CD4-positive, alpha-beta T cell treated with Interleukin-1 beta for 1 hour (primary cell): ENCODE measurements around the gene SFMBT2.
"Not testable (repeated sequence)": the region's sequence is repeated elsewhere in the genome, so short reads cannot be mapped to it uniquely, and the experiment has no call there.

Experiments used
- DNase-seq, 2 donors: peaks; one replicate each; pipeline ENCODE4 v3.0.0-alpha.2; 2020 to 2022

SFMBT2 gene

DNA sequence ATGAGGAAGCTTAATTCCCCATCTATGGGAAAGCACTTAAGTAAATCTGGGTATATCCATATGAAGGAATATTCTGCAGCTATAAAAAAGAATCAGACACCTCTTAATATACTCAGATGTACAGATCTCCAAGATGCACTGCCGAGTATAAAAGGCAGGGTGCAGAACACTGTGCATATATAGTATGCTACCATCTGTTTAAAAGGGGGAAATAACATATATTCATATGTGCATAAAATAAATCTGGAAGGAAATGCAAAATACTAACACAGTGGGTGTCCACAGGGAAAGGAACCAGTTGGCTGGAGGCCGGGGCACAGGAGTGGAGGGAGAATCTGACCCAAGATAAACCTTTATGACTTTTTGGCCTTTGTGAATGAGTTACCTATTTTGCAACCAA is 201.4 kb downstream of the SFMBT2 start:
- DNase-seq = no peak

DNA sequence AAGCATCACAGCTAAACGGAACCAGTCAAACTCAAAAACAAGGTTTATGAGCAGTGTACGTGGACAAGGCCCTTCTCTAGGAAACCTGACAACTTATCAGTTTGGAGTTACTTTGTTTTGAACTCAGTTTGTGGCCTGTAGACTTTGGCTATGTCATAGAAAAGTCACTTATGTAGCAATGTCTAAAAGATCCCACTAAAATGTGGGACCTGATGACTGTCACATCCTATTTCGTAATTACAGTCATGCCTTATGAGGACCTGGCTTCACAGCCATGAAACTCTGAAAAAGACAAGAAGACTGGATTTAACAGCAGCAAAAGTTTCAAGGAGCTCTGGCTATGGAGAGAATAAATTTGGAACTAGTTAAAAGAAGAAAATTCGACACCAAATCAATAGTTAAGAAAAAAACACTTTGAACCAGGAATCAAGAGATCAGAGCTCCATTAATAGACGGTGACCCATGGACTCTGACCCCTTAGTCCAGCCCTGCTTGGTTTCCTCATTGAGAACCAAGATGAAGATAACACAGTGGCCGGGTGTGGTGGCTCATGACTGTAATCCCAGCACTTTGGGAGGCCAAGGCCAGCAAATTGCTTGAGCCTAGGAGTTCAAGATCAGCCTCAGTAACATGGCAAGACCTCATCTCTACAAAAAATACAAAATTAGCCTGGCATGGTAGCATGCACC is 204.3 kb downstream of the SFMBT2 start:
- no peak for DNase-seq

DNA sequence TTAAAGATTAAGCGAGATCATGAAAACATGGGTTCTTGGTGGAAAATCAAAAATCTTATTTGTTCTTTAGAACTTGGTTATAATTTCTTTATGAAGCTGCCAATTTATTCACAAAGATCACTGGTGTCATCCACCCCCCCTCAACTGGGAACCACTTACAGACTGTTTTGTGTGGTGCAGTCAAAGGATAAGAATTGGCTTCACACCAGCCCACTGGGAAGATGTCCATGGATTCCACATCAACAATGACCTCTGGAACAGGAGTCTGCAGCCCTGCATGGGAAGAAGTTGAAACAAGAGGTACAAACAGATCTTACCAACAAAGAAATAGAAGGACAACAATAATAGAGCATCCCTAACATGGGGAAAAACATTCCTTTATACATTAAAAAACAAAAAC is 205.2 kb downstream of the SFMBT2 start:
- no peak for DNase-seq

DNA sequence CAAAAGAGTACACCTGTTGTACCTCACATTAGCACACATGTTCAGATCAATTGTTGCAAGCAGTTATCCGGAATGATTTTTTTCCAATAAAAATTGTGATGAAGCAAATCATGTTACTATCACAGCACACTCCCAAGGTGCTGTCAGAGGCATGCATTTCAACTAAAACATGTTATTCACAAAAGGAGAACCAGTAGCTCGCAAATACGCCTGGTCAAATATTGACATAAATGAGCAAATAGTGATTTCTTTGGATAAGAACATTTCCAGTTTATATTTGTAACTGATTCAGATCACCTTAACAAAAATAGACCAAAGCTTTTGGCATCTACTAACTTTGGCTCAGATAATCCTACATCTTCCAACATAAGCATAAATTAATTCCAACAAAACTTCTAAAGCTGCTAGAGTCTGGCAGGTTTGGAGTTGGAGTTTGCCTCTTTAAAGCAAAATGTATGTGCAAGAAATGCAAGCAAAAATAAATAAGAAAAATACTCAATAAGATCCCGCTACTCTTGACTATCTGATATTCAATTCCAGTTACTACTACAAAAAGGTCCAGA is 208.0 kb downstream of the SFMBT2 start:
- DNase-seq = no peak

DNA sequence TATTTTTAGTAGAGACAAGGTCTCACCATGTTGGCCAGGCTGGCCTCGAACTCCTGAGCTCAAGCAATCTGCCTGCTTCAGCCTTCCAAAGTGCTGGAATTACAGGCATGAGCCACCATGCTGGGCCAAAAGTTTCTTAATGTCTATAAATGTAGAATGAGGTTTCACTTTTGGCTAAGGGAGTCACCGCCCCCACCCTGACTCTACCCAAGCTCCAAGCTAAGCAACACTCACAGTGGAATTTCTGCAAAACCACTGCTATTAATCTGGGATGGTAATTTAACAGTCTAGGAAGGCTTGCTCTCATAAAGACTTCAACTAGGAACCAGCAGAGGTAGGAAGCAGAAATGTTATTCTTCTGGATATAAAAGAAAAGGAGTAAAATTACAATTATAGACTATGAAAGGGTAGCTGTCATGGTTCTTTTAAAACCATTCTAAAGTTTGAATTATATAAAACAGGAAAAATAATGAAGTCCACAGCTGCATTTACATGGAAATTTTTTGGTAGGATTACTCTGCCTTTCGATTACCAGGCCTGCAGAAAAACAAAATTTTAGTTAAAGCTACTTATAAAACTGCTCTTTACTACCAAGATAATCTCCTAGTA is 211.6 kb downstream of the SFMBT2 start:
- DNase-seq = no peak

DNA sequence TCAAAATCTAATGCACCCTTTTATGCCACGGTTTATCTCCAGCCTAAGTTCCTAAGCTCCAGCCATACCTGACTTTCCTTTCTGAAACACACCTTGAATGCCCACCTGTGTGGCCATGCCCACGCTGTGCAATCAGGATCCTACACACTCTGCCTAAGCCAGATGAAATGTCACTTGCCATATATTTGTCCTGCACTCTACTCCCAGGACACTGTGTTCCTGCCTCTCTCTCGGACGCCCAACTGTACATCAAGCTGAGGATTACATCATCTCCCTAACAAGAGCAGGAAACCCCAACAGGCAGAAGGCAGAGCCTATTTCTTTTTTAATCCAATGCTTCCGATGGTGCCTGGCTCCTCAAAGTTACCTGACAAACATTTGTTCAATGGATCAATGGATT is 214.6 kb downstream of the SFMBT2 start:
- DNase-seq = no peak

DNA sequence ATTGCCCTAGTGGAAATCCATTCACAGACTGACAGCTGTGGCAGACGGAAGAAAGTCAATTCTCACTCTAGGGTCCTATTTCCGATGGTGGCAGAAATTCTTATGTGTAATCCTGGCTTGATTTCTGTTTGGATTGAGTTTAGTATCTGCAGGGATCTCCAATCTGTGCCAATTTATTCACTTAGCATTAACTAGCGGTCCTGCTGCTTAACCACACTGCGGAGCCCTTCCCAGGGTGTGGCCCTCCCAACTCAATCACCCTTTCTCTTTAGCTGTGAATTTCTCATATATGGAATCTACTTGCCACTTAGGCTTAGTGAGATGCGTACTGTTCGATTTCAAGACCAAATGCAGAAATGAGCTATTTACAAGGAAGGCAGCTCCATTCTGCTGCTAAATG is 215.7 kb downstream of the SFMBT2 start:
- DNase-seq = no peak

DNA sequence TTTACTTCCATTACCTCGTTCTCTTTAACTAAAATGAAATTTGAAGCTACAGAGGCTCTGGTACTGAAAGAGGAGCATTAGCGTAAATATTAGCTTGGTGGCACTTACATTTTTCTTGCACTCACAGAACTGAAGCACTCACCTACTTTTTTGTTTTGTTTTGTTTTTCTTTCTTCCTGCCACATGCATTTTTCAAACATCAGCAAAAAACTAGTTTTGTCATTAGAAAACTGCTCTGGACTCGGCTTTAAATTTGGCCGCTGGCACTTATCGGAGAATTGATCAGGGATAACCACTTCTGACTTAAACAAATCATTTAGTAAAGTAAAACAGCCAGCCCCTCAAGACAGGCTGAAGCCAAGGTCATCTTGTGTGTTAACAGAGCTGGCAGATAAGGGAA is 216.3 kb downstream of the SFMBT2 start:
- no peak for DNase-seq

DNA sequence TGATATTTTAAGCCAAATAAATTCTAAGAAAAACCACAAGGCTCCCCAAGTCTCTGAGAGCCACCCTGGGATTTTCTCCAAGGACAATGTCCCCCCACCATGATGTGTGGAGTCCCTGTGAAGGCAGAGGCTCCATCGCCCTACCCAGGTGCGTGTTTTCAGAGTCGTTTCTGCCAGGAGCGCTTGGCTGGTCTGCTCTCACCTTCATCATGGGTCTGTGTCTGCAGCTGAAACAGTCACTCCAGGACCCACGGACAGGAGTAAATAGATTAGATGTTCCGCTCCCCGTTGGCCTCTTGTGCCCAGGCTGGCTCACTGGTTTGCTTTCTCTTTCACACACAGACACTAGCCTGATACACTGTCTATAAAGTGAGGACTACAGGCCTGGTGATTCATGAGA is 217.5 kb downstream of the SFMBT2 start:
- DNase-seq = no peak

DNA sequence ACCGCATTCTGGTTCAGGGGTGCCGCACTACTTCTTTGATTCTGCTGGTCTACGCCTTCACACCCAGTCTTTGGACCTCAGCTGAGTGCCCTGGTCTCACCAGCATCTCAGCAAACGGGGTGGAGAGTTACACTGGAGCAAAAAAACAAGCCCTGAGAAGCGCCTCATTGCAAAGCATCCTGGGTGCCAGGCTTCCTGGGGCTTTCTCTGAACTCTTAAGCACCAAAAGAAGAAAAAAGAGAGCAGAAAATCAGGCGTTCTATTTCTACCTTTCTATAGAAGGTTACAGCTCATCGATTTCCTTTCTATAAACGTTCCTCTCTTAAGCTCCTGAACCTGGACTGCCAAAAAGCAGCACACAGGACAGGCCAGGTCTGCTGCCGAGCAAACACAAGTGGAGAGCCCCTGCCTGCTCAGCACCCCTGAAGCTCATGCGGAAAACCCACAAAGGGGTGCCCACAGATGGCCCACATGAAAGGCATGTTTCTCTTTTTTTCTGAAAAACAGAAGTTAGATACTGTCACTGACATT is 217.9 kb downstream of the SFMBT2 start:
- DNase-seq = peak; percentile 63 to 65

DNA sequence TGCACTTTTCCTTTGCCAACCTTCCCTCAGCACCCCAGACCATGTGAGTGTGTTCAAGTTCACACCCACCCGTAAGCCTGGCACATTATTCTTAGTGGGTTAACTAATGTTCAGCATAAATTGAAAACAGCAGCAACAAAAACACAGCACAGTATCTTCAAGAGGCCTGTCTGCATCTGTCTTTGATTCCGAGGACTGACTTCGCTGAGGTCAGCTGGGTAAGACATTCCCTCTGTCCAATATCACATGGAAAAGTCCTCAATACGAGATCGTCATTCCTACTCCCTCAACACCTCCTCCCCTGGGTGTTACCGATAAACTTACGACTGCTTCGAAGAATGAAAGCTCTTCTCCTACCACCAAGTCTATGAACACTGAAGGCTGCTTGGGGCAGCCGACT is 218.8 kb downstream of the SFMBT2 start:
- DNase-seq = no peak

DNA sequence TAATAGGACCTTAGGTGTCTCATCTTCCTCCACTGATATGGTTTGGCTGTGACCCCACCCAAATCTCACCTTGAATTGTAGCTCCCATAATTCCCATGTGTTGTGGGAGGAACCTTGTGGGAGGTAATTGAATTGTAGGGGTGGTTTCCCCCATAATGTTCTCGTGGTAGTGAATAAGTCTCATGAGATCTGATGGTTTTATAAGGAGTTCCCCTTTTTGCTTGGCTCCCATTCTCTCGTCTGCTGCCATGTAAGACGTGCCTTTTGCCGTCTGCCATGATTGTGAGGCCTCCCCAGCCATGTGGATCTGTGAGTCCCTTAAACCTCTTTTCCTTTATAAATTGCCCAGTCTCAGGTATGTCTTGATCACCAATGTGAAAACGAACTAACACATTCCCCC is 220.1 kb downstream of the SFMBT2 start:
- DNase-seq = not testable (repeated sequence)

DNA sequence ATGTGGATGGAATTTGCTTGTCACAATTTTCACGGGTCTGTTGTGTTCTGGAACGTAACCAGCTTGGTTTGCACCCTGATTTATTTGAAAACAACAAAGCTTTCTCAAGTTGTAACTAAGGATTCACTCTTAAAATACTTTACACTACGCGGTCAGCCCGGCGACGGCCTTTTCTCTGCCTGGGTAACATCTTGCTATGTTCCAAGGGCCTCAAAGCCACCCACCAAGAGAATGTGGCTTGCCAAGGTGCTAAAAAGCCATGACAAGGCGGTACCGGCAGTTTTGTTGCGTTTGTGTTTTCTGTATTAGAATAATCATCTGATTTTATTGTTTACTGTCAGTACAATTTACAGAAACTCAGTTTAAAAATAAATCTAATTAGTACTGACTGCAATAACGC is 220.9 kb downstream of the SFMBT2 start:
- no peak for DNase-seq

DNA sequence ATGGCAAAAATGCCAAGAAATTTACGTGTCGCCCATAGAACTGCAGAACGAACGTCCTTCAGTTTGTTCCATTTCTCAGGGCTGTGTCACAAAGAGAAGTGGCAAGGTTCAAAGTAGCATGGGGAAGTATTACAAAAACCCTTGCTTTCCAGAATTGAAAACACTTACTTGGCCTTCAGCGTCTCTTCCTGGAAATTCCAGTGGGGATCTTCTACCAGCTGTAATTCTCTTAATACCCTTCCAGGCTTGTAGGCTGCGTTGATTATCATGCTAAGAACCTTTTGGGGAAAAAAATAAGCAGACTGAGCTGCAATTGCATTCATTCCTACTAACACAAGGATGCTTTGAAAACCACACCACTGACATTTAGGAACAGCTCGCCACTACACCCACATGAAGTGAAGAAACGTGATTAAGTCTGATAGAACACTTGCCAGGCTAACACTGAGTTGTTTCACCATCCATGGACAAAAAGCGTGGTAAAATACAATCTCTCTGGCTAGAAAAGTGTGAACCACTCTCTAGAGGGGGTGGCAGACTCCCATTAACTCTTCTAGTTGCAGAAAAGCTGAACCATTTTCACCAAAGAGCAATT is 222.3 kb downstream of the SFMBT2 start:
- DNase-seq = no peak

DNA sequence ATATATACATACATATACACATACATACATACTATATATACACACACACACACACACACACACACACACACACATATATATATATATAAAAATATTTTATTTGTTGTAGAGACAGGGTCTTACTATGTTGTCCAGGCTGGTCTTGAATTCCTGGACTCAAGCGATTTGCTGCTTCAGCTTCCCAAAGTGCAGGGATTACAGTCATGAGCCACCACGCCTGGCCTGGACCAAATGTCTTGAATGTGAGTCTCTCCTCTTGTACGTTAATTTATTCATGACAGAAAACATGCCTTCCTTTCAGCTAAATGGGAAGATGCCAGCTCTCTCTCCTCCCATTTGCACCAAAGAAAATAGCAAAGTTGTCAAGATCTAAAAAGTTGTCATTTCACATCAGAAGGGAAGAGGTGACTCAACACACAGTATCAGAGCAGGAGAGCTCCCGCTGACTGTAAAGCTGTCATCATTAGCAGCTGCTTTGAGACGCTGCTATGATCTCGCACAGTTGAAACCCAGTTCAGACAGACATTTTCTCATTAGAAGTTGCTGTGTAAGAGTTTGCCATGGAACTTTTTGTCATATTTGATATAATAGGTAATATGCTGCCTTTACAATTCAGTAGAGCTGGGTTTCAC is 224.3 kb downstream of the SFMBT2 start:
- DNase-seq = peak in 1 of 2 donors; percentile 42

DNA sequence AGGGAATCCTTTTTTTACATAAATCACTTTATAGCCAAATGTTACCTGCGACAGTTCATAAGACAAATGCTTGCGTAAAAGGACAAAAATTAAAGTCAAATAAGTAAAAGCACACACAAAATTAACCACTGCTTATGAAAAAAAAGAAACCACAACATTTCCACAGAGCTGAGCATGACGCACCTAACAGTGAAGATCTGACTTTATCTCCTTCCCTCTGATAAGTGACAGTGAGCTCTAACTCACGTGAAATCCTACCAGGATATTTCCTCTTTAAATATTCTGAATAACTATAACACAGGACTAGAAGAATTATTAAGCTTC is 225.5 kb downstream of the SFMBT2 start:
- DNase-seq = no peak

DNA sequence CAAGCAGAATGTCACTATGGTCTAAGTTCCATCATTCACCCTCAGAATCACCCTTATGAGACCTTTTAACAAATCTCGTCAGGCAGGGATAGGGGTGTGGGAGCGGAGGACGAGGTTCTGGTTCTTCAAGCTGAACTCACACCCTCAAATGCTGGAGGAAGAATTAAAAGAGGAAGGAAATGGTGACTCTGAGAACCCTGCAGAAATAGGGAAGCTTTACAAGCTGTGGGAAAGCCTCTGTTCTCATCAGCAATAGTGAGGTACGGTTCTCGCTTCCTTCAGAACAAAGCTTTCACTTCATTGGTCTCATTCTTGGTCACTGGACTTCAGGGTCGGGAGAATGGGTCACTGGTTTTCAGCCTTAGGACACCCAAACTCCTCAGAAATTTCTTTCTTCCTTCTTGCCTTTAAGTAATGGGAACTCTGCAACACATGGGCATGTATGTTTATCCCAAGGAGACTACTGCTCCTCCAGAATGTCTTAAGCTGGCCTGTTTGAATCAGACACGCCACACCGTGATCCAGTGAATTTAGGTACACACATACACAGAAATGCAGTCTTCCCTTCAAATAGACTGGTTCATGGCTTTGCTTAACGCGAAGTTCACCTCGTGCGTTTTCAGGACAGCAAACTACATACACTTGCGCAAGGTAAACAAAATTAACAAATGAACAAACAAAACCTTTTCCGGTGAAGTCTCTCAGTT is 226.0 kb downstream of the SFMBT2 start:
- DNase-seq = peak; percentile 15 to 65

DNA sequence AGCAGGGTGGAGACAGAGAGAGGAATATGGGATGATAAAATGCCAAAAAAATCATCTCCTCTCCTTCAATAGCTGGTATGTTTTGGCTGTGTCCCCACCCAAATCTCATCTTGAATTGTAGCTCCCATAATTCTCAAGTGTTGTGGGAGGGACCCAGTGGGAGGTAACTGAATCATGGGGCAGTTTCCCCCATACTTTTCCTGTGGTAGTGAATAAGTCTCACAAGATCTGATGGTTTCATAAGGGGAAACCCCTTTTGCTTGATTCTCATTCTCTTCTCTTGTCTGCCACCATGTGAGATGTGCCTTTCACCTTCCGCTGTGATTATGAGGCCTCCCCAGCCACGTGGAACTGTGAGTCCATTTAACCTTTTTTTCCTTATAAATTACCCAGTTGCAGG is 226.7 kb downstream of the SFMBT2 start:
- peak in 1 of 2 donors; percentile 42 for DNase-seq

DNA sequence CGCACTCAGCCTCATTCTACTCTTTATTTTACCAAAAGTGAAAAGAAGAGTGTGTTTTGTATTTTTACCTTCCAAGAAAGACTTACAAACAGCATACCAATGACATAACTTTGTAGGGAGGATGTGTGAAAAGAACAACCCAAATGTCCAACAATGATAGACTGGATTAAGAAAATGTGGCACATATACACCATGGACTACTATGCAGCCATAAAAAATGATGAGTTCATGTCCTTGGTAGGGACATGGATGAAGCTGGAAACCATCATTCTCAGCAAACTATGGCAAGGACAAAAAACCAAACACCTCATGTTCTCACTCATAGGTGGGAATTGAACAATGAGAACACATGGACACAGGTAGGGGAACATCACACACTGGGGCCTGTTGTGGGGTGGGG is 228.5 kb downstream of the SFMBT2 start:
- not testable (repeated sequence) for DNase-seq

DNA sequence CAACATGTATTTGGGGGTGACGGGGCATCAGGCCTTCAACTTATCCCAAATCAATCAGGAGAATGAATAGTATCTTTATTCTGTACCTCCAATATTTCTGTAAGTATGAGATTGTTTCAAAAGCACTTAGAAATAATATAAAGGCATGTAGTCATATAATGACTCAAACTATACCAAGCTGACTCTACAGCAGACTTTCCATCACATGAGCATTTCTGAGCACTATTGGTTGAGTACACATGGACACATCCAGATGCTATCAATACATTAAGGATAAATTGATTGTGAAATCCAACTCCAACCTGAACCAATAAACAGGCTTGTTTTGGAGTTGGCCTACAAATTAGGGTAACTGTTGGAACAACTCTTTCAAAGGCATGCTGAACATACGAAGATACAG is 229.4 kb downstream of the SFMBT2 start:
- no peak for DNase-seq

DNA sequence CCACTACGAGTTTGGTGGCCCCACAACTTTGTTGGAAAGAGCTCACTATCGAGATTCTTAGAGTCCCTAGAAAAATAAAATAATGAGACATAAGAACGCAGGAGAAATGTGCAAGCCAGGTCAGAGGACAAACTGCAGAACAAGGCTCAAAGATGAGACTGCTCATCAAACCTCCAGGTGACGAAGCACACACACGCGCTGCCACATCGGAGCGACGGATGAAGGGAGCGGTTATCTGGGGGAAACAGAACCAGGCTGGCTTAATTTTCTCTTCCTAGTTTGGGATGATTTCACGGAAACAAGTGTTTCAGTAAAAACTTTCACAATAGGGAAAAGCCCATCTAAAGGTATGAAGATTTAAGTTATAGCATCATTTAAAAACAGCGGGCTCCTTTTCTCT is 231.3 kb downstream of the SFMBT2 start:
- no peak for DNase-seq

DNA sequence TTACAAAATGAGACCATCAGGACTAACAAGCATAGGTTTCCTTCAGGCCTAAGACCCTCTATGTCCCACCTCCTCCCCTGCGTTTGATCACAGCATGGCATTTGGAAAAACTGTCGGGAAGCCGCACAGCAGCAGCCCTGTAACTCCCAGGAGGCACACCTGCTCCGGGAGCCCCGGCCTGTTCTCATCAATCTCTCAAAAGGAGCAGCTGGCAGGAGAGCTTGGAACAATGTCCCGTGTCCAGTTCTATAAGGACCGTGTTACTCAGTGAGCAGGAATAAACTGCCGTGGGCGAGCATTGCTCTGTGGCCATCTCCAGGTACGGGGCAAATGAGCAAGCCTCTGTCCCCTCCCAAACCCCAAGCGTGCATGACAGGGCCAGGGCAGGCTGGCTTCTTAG is 236.9 kb downstream of the SFMBT2 start:
- DNase-seq = no peak

DNA sequence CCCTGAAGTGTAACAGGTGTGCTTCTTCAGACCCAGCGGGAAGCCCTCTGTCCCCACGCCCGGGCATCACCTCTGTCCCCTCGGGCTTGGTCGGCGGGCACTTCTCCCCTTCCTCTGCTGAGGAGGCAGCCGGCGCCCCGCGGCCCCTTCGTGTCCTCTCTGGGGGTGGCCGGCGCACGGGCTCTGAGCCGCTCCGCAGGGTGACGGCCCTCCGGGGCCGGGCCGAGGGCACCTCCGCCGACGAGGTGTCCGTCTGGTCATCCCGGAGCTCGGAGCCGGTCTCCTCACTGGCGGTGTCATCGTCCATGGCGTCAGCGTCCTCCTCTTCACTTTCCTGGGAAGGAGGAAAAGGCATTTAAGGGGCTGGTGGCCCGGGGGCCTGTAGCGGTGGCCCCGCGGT is 239.0 kb downstream of the SFMBT2 start:
- DNase-seq = no peak
